IPS-15b (cell line): ENCODE results near the gene CLASP1.
"Not testable (repeated sequence)": the region's sequence is repeated elsewhere in the genome, so short reads cannot be mapped to it uniquely, and the experiment has no call there.

Experiments used
- H3K27me3 ChIP-seq: one replicate; pipeline ENCODE4 v1.6.1; 2013; ENCODE audit warnings: low read length; ENCODE audit not compliant: control insufficient read depth, insufficient read depth
- H3K36me3 ChIP-seq: one replicate; pipeline ENCODE4 v1.6.1; 2013; ENCODE audit warnings: low read length; ENCODE audit not compliant: control insufficient read depth, insufficient read depth
- H3K4me1 ChIP-seq: one replicate; pipeline ENCODE4 v1.6.1; 2013; ENCODE audit warnings: mild to moderate bottlenecking, low read length; ENCODE audit not compliant: control insufficient read depth, insufficient read depth
- H3K4me3 ChIP-seq: one replicate; pipeline ENCODE4 v1.5.1; 2013; ENCODE audit warnings: low read depth, low read length
- H3K9ac ChIP-seq: one replicate; pipeline ENCODE4 v1.6.1; 2013; ENCODE audit warnings: low read depth, mild to moderate bottlenecking, low read length
- H3K9me3 ChIP-seq: one replicate; pipeline ENCODE4 v1.6.1; 2013; ENCODE audit warnings: mild to moderate bottlenecking, low read length; ENCODE audit not compliant: control insufficient read depth, insufficient read depth

The CLASP1 gene

DNA sequence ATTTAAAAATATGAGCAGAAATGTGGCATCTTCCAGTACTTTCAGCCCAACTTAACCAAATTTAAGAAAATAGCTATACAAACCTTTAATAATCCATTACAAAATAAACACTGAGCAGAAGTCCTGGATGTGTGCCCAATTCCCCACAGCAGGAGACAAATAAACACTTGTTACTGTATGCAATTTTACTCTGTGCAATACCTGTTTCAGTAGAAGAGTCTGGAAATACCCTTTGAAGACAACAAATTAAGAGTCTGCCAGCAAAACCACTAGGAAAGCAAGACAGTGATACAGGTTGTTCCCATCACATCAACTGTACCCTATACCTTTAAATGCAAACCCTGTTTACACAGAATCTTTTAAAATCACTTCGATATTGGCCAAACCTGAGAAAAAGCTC is 160.0 kb downstream of the CLASP1 start:
- H3K36me3 ChIP-seq, result no peaks in the 10 kb centered on the region
- H3K4me1 ChIP-seq, result peaks cover 15% of the 10 kb centered on the region
- H3K27me3 ChIP-seq, result no peaks in the 10 kb centered on the region
- H3K4me3 ChIP-seq, result no peak overlapping the region
- no peaks in the 10 kb centered on the region for H3K9me3 ChIP-seq
- no peak overlapping the region for H3K9ac ChIP-seq

DNA sequence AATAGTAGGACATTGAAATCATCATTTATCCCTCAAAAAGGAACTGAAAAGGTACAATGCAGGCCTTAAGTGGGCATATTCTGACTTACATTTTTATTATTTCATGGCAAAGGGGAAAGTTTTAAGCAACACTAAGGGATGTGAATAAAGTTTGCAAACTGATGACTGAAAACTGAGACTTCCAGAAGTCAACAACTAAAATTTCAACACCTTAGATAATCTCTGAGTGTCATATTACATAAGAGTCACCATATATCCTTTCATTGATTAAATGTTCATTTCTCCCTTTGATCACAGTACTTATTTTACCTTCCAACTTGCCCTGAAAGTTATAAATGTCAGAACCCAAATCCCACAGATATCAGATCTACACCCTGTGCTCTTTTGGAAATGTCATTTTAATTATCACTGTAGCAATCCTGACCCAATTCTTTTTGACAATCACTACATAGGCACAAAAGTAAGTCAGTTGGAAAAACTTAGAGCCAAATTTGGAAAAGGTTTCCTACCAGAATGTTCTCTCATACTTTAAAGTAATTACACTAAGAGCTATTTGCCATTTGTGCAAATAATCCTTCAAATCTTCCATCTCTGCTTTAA is 163.0 kb downstream of the CLASP1 start:
- H3K27me3 ChIP-seq, result no peaks in the 10 kb centered on the region
- no peak overlapping the region for H3K4me3 ChIP-seq
- peaks cover 15% of the 10 kb centered on the region for H3K4me1 ChIP-seq

DNA sequence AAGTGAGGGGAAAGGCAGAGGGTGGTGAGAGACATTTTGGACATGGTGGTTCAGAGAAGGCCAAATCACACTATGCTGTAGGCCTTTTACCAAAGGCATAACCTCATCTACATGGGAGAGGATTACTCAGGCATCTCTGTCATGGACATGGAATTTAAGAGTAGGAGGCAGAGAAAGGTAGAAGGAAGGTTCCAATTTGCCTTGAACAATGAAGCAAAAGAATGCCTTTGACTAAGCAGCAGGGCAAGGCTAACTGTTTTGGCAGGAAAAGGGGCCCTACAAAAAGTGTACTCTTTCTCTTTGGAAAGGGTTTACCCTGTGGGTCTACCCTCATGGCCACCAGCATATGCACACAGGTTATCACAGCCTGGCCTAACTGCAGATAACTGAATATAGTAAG is 164.2 kb downstream of the CLASP1 start:
- H3K4me3 ChIP-seq, result no peak overlapping the region
- H3K36me3 ChIP-seq, result no peaks in the 10 kb centered on the region
- no peaks in the 10 kb centered on the region for H3K9me3 ChIP-seq
- no peak overlapping the region for H3K9ac ChIP-seq
- peaks cover 10% of the 10 kb centered on the region for H3K4me1 ChIP-seq
- H3K27me3 ChIP-seq, result no peaks in the 10 kb centered on the region

More for the DNA sequence above, 163.0 kb downstream of the CLASP1 start:
- Histone ChIP-seq H3K9me3 (no peaks in the 10 kb centered on the region), H3K36me3 (no peaks in the 10 kb centered on the region), H3K9ac (no peak overlapping the region)

DNA sequence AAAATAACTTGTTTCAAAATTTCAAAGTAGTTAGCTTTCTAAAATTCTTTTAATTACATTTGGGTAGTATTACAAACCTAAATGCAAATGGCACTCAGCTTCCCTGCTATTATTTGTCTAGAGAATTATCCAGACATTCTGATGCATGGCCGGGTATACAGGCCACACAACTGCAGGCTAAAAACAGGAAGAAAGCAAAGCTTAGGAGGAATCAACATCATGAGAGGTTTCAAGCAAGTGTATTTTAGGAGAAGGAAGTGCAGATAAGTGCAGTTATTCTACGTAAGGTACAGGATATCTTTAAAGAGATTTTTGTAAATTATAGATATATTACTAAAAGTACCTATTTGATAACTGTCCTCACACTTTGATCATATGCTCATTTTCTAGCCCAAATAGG is 165.4 kb downstream of the CLASP1 start:
- no peaks in the 10 kb centered on the region for H3K36me3 ChIP-seq
- H3K4me1 ChIP-seq, result no peaks in the 10 kb centered on the region
- H3K9ac ChIP-seq, result no peak overlapping the region
- H3K4me3 ChIP-seq, result no peak overlapping the region
- H3K9me3 ChIP-seq, result no peaks in the 10 kb centered on the region
- no peaks in the 10 kb centered on the region for H3K27me3 ChIP-seq

DNA sequence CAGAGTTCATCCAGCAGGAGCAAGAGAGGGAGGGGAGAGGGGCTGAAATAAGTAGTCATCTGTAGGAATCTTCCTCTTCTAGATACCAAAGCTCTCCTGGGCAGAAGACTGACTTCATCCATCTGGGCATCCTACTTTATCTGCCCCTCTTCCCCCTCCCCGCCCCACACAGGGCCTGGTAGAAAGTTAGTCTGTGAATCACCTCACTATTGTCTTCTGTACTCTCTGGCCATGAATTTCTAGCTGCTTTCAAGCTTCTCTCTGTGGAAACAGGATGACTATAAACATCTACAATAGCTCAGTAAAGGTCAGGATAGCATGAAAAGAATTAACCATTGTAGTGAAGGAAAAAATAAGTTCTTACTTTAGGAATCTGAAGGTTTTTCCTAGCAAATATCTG is 166.2 kb downstream of the CLASP1 start:
- Histone ChIP-seq H3K9me3 (no peaks in the 10 kb centered on the region), H3K4me1 (no peaks in the 10 kb centered on the region), H3K36me3 (no peaks in the 10 kb centered on the region), H3K27me3 (no peaks in the 10 kb centered on the region), H3K4me3 (no peak overlapping the region), H3K9ac (no peak overlapping the region)

DNA sequence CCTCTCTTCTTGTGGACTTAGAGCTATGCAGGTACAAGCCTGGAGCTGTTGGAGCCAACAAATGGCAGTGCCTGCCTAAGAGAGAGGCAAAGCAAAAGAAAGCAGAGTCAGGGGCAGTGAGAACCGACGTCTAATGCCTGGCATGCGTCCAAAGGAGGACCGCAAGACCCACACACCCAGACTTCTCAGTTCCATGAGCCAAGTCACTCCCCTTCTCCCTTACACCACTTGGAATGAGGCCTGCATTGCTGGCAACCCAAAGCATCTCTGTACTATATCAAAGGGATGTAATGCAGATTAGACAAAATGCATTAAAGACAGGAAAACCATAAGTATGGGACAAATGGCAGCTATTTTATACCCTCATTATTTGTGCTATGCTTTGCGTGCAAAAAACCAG is 168.4 kb downstream of the CLASP1 start:
- no peaks in the 10 kb centered on the region for H3K27me3 ChIP-seq
- H3K36me3 ChIP-seq, result no peaks in the 10 kb centered on the region
- H3K4me1 ChIP-seq, result peaks cover 2% of the 10 kb centered on the region
- no peak overlapping the region for H3K9ac ChIP-seq
- H3K9me3 ChIP-seq, result no peaks in the 10 kb centered on the region
- H3K4me3 ChIP-seq, result no peak overlapping the region

DNA sequence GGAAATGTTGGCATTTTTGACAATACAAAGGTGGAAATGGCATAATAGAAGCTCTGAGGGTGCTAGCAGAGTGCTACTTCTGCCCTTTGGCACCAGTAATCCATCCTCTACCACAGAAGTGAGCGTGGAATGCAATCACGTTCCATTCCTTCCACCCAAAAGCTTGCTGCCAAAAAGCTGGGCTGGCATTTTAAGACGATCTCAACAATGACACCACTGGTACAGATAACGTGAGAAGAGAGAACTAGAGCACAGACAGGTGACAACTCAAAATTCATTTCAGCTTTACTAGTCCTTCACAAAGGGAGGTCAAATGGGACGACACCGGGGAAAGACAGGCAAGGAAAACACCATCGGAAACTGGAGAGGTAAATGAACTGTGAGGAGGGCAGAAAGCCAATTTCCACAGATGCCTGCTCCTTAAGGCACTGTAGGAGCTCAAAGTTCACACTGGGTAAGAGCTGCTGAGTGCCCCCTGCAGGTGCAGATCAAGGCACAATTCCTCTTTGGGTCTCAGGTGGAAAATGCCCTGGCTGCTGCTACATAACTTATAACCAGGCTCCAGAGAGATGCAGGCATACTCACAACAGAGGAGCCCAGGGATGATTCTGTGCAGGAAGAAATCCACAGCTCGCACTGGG is 169.3 kb downstream of the CLASP1 start:
- no peak overlapping the region for H3K9ac ChIP-seq
- no peaks in the 10 kb centered on the region for H3K27me3 ChIP-seq
- no peaks in the 10 kb centered on the region for H3K9me3 ChIP-seq
- H3K4me1 ChIP-seq, result peaks cover 2% of the 10 kb centered on the region
- H3K36me3 ChIP-seq, result no peaks in the 10 kb centered on the region
- no peak overlapping the region for H3K4me3 ChIP-seq

DNA sequence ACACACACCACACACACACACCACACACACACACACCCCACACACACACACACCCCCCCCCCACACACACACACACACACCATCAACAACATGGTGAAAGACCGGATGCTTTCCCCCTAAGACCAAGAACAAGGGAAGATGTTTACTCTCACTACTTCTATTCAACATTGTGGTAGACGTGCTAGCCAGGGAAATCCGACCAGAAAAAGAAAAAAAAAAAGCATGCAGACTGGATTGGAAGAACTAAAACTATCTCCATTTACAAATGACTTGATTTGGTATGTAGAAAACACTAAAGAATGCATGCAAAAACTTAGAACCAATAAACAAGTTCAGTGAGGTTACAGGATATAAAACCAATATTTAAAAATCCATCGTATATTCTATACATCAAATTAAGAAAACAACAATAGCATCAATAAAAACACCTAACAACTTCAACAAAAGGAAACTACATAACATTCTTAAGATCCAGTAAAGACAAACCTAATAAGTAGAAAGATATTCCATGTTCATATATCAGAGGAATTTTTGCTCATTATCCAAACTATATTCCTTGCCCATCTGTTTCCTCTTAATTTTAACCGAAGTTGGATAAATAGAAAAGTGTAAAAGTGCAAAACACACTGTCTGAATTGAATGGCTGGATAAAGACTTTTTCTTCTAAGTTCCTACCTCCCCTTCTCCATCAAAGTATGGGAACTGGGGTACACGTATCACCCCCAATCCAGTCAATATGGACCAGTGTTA is 170.1 kb downstream of the CLASP1 start:
- Histone ChIP-seq H3K4me3 (no peak overlapping the region), H3K36me3 (no peaks in the 10 kb centered on the region), H3K27me3 (no peaks in the 10 kb centered on the region), H3K4me1 (peaks cover 4% of the 10 kb centered on the region), H3K9ac (no peak overlapping the region), H3K9me3 (no peaks in the 10 kb centered on the region)

DNA sequence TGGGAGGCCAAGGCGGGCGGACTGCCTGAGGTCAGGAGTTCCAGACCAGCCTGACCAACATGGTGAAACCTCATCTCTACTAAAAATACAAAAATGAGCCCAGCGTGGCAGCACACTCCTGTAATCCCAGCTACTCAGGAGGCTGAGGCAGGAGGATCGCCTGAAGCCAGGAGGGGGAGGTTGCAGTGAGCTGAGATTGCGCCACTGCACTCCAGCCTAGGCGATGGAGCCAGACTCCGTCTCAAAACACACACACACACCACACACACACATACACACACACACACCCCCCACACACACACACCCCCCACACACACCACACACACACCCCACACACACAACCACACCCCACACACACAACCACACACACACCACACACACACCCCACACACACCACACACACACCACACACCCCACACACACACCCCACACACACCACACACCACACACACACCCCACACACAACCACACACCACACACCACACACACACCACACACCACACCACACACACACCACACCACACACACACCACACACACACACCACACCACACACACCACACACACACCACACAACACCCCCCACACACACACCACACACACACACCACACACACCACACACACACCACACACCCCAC is 170.8 kb downstream of the CLASP1 start:
- H3K36me3 ChIP-seq, H3K9me3 ChIP-seq, H3K27me3 ChIP-seq, H3K9ac ChIP-seq, H3K4me3 ChIP-seq, H3K4me1 ChIP-seq: not testable (repeated sequence)

DNA sequence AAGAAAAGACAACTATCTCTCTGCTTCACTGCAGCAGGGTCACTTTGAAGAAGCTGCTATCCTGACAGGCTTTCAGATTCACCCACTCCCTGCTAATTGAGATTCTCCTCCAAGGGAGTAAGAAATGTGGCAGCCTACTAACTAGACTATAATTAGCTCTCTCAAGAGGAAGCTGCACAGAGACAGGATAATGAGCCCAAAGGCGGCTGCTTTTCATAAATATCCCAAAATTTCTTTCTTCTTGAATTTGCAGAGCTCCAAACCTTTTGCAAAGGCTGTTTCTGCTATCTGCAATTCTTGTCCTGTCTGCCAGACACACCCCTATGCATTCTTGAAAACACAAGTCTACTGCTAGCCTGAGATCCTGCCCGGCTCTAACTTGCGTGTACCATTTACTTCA is 172.6 kb downstream of the CLASP1 start:
- peaks cover 14% of the 10 kb centered on the region for H3K4me1 ChIP-seq
- no peak overlapping the region for H3K9ac ChIP-seq
- H3K36me3 ChIP-seq, result no peaks in the 10 kb centered on the region
- H3K9me3 ChIP-seq, result no peaks in the 10 kb centered on the region
- no peaks in the 10 kb centered on the region for H3K27me3 ChIP-seq
- H3K4me3 ChIP-seq, result no peak overlapping the region

DNA sequence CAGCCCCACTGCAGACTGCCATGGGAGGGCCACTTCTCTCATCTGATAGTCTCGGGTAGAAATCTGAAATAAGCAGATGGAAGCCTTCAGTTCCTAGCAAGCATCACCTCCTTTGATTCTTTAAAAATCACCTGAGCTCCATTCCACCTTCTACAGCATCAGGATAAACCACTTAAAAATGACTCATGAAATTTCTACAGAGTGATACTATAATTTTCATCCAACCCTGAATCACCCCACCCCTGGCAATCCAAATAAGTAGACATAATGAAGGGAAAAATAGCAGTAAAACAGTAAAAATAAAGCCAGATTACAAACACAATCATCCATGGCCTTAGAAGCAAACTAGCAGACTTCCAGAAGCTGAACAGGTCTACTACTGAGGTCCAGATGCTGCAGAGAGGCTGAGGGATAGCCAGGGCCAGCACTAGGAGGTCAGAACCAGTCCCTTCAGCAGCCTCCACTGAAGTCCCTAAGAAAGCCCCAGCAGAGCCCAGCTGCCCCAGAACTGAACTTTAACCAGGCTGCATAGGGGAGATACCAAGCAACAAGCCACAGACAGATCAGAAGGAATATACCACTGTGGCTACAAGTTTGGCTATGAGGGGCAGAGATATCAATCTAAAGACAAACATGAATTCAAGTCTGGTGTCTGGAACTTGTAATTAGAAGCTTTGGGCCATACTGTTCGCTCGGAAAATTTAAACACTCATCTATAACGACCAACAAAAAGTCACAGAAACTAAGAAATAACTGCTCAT is 173.3 kb downstream of the CLASP1 start:
- Histone ChIP-seq H3K9me3 (no peaks in the 10 kb centered on the region), H3K36me3 (no peaks in the 10 kb centered on the region), H3K9ac (no peak overlapping the region), H3K27me3 (no peaks in the 10 kb centered on the region), H3K4me3 (no peak overlapping the region), H3K4me1 (peaks cover 18% of the 10 kb centered on the region)
